Caki2 (cell line): ENCODE data around the gene MIOS. TPM values are rescaled to one million over a fixed set of nuclear protein-coding genes. Genes with fewer than 3 reads are reported as not detected.
A peak's percentile ranks its signal among the peaks of the same experiment; 100 is the strongest.
"Not testable (repeated sequence)": the region's sequence is repeated elsewhere in the genome, so short reads cannot be mapped to it uniquely, and the experiment has no call there.

Source experiments
- DNase-seq: peaks from one replicate; pipeline ENCODE4 v3.0.0-alpha.2; 2015; ENCODE audit warnings: low read depth
- in situ Hi-C: cut with HindIII; loops from 2 replicates; pipeline ENCODE4 v1.10.0; 2016; ENCODE audit warnings: low sequenced_read_pairs, low pct_unique_long_range_greater_than_20kb, mixed read lengths
- total RNA-seq: library from RNA; depleted of rRNA; stranded (reverse); fragments of >200 nt; shearing (Covaris generic); gene quantifications from 2 replicates; pipeline ENCODE4 v1.2.3, GENCODE V29; 2014; ENCODE audit warnings: low replicate concordance

Gene MIOS
- total RNA-seq, 1 experiment from 2014 or later, result 41.0 TPM

GRCh38 chr7:7550663-7551062 lies 16.0 kb upstream of the MIOS start:
- peak; percentile 57 for DNase-seq
- in situ Hi-C loops, result no loop called here

- DNase-seq, result no peak
- in situ Hi-C loops, result no loop called here
Observed at GRCh38 chr7:7552199-7552598, 14.5 kb upstream of the MIOS start.

- in situ Hi-C loops, result no loop called here
- no peak for DNase-seq
Observed at GRCh38 chr7:7553386-7553785, 13.3 kb upstream of the MIOS start.

- DNase-seq, result peak; percentile 82
- in situ Hi-C loops, result no loop called here
Observed at GRCh38 chr7:7554021-7554432, 12.7 kb upstream of the MIOS start.

- in situ Hi-C loops, result no loop called here
- DNase-seq, result peak; percentile 41
Observed at GRCh38 chr7:7554649-7555575, 11.8 kb upstream of the MIOS start.

GRCh38 chr7:7556852-7557251 lies 9.8 kb upstream of the MIOS start:
- no peak for DNase-seq
- in situ Hi-C loops, result no loop called here

- in situ Hi-C loops, result no loop called here
- DNase-seq, result no peak
Observed at GRCh38 chr7:7557252-7557651, 9.4 kb upstream of the MIOS start.

- not testable (repeated sequence) for DNase-seq
- in situ Hi-C loops, result loop anchor here (10.0 kb wide), 1 partner anchor 283 kb away; no protein-coding TSS in a partner anchor
Observed at GRCh38 chr7:7561591-7561990, 5.1 kb upstream of the MIOS start.

- no peak for DNase-seq
- in situ Hi-C loops, result loop anchor here (10.0 kb wide), 1 partner anchor 282 kb away; no protein-coding TSS in a partner anchor
Observed at GRCh38 chr7:7562736-7563135, 3.9 kb upstream of the MIOS start.

- in situ Hi-C loops, result loop anchor here (10.0 kb wide), 1 partner anchor 282 kb away; no protein-coding TSS in a partner anchor
- DNase-seq, result no peak
Observed at GRCh38 chr7:7563269-7563668, 3.4 kb upstream of the MIOS start.

GRCh38 chr7:7563813-7564212 lies 2.9 kb upstream of the MIOS start:
- no peak for DNase-seq
- in situ Hi-C loops, result loop anchor here (10.0 kb wide), 1 partner anchor 281 kb away; no protein-coding TSS in a partner anchor

- DNase-seq, result peak; percentile 94
- in situ Hi-C loops, result loop anchor here (10.0 kb wide), 1 partner anchor 280 kb away; no protein-coding TSS in a partner anchor
Observed at GRCh38 chr7:7564323-7564780, 2.3 kb upstream of the MIOS start.

GRCh38 chr7:7565018-7565680 lies 1.5 kb upstream of the MIOS start:
- no peak for DNase-seq
- in situ Hi-C loops, result loop anchor here (10.0 kb wide), 1 partner anchor 280 kb away; no protein-coding TSS in a partner anchor

GRCh38 chr7:7565746-7566650 lies 686 bp upstream of the MIOS start:
- DNase-seq, result no peak
- in situ Hi-C loops, result loop anchor here (10.0 kb wide), 1 partner anchor 279 kb away; no protein-coding TSS in a partner anchor

GRCh38 chr7:7567898-7568531 lies 1.3 kb downstream of the MIOS start:
- no peak for DNase-seq
- in situ Hi-C loops, result loop anchor here (10.0 kb wide), 1 partner anchor 277 kb away; no protein-coding TSS in a partner anchor

GRCh38 chr7:7568553-7568952 lies 1.9 kb downstream of the MIOS start:
- in situ Hi-C loops, result loop anchor here (10.0 kb wide), 1 partner anchor 276 kb away; no protein-coding TSS in a partner anchor
- DNase-seq, result no peak

- no peak for DNase-seq
- in situ Hi-C loops, result loop anchor here (10.0 kb wide), 1 partner anchor 276 kb away; no protein-coding TSS in a partner anchor
Observed at GRCh38 chr7:7569081-7569527, 2.4 kb downstream of the MIOS start.
